Smooth muscle cell of the brain vasculature (primary cell): ENCODE data around the gene CASZ1.

ENCODE experiments used
- DNase-seq: peaks from one replicate; pipeline ENCODE4 v3.0.0-alpha.2; 2012; ENCODE audit warnings: low read depth, low spot score

The CASZ1 gene

DNA sequence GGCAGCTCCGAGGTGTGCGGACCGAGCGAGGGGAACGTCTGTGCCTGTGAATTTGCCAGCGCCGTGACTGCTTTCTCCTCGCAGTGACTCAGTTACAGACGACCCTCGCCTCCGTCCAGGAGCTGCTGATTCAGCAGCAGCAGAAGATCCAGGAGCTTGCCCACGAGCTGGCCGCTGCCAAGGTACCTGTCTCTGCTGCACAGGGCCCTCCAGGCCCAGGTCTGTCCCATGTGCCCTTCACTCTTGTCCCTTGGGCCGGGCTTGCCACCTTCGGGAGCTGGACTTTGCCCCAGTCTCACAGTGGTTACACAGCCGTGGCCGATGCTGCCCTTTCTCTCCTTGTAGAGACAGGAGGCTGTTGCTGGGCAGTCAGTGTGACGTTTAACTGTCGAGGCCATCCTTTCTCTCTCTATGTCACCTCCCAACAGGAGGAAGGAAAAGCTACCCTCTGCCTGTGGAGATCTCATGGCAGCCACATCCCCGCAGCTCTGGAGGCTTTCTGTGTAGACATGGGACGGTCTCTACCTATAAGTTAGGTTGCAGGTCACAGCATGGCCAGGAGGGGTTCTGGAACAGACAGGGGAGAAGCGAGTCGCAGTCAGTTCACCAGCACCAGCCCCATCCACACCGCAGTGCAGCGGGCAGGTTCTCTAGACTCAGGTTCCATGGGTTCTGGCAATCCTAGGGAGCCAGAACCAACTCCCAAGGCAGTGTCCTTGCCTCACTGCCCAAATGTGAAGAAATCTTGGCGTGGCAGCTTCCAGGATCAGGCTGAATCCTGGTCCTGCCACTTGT lies 172.0 kb downstream of the CASZ1 start:
- DNase-seq, result no peak

DNA sequence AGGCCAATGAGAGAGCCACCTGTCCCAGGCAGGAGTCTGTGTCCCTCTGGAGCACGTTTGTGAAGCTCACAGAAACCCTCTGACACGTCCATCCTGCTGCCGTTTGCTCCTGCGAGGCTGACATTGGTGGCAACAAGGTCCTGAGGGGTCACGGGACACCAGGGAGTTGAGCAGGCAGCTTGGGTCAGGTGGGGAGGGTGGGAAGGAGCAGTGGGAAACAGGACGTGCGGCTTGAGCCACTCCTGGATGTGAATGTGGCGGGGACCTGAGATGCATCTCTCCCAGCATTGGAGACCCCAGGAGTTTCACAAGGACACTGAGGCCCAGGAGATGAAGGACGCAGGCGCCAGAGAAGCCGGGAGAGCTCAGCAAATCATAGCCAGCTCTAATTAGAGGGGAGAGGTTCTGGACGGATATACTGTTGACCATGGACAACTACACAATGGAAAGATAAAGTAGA lies 172.7 kb downstream of the CASZ1 start:
- DNase-seq, result no peak

DNA sequence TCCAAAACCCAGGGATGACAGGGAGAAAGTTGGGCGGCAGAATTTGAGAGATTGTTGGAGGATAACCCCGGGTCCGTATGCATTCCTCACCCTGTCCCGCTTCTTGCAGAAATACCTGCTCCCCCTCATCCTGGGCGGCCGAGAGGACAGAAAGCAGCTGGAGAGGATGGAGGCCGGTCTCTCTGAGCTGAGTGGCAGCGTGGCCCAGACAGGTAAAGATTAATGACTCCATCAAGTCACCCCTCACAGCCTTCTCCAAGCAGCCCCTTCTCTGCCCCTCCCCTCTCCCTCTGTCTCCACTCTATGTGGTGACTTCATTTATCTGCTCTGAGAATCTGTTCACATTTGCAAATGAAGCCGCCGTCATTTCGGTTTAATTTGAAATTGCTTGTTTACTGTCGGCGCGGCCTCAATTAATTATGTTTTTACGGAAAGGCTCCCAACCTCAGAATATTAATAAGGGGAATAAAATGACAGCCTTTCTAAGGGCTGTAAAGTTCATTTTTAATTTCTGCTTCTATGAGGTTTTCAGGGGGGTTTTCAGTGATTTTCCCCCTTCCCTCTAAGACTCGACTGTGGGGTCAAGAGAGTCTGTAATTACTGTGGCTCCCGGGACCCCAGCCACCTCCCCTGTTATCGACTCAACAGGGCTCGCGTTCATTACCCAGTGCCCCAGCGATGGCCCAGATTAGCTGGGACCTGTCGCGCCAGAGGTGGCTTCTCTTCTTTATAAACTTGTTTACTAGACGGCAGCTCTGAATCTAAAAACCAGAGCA lies 173.3 kb downstream of the CASZ1 start:
- no peak for DNase-seq

DNA sequence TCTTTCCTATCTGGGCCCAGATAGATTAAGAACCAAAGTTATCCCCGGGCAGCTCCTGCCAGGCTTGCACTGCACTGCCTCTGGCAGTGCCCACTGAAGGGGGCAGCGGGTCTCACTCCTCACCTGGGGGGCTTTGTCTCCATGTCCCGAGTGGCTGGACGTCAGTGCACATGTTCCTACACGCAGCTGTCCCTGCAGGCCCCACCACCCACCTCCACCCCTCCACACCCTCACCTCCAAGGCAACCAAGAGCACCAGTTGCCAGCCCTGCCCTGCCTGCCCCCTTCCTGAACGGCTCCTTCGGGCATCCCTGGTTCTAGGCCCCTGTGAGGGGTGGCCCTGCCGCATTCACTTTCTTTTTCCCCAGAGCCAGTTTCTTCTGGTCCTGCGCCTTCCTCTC lies 174.5 kb downstream of the CASZ1 start:
- DNase-seq, result no peak

DNA sequence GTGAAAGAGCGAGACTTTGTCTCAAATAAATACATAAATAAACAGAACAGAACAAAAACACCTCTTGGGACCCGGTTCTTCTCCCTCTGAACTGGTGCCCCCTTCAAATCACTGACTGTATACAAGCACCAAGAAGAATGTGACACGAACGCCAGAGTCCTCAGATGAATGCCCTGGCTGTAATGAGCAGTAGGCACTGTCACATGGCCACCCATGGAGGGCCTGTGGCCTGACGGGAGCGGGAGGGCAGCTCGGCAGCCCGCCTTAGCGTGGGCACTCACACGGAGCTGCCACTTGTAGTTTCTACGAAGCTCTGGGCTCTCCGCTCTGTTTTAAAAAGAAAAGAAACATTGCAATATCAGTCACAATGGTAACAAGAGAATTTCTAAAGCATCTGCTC lies 175.7 kb downstream of the CASZ1 start:
- DNase-seq, result no peak

DNA sequence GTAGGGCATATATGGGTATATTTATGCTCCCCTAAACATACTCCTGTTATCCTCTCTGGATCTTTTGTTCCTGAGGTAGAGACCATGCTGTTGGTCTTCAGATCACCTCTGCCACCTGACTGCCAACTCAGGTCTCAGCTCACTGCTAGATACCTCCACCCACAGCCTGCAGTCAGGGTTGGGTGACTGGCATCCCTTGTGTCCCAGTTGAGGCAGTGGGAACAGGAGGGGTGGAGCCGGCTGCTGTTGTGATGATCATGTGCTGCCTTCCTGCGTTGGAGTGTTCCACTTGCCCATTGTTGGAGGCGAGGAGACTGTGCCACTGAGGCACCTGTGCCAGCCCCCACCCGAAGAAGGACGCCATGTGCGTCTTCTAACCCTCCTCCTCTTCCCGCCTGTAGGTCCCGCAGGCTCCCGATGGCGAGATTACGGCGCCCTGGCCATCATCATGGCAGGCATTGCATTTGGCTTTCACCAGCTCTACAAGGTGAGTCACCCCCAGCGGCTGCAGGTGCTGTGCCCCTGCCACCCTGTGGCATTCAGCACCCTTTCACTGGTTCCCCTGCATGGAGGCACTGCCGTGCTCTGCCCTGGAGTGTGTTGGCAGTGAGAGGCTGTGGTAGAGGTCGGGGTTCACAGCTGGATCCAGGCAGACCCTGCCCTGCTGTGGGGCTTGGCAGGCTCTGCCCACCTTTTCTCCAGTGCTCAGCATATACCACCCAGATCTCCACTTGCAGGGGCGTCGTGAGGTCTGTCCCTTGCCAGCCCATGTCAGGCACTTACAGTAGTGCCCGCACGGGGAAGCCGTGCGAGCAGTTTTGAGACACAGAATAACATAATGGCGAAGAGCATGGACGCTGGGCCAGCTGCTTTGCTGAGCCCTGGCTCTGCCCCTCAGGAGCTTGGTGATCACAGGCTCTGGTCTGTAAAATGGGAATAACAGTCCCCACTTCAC lies 178.2 kb downstream of the CASZ1 start:
- no peak for DNase-seq

DNA sequence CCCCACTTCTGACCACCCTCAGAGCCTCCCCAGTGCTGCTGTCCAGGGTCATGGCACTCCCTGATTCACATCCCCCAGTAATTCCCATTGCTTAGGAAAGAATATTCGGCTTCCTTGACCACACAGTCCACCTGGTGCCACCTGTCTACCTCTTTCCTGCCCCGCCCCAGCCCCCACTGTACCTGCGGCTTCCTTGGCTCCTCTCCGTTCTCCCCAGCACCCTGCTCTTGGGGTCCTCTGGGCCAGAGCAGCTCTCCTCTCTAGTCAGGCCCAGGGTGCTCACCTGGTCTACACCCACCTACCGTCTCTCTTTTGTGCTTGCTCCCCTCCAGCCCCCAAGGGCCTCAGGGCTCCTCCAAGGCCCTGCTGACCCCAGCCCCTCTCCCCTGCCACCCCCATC lies 179.1 kb downstream of the CASZ1 start:
- DNase-seq, result no peak

DNA sequence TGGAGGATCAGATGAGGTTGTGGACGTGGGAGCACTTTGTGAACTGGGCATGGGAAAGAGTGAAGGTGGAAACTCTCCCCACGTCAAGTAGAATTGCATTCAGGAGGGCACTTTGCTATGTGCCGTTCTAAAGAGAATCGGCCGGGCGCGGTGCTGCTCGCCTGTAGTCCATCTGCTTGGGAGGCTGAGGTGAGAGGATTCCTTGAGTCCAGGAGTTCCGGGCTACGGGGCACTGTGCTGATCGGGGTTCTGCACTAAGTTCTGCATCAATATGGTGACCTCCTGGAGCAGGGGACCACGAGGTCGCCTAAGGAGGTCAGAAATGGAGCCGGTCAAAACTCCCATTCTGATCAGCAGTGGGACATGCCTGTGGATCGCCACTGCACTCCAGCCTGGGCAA lies 179.8 kb downstream of the CASZ1 start:
- DNase-seq, result no peak

DNA sequence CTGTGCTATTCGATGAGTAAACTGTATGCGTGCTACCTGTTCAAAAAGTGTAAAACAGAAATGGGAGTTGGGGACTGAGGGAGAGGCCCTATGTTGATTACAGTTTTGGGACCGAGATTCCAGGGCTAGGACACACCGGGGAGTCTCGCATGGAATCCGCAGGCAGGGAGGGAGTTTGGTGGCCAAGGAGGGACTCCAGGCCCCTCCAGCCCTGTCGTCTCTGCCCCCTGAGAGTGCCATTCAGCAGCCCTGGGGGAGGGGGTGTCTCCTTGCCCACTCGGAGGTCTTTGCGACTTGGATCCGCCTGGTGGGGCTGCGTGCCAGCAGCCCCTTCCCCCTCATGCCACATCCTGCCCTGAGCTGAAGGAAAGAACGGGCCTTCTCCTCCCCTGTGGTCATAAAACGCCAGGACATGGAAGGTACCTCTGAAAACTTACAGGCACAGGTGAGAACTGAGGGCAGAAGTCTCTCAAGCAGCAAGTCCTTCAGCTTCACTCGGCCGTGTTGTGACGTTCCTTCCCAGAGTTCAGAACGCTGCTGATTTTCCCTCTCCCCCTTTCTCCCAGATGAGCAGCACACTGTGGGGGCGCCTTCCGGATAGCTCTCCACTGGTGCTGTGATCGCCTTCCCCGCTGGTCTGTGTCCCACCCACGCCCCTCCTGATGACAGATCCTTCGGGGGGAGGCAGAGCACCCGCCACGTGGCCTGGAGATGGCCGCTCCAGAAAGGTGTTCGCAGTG lies 180.3 kb downstream of the CASZ1 start:
- no peak for DNase-seq

DNA sequence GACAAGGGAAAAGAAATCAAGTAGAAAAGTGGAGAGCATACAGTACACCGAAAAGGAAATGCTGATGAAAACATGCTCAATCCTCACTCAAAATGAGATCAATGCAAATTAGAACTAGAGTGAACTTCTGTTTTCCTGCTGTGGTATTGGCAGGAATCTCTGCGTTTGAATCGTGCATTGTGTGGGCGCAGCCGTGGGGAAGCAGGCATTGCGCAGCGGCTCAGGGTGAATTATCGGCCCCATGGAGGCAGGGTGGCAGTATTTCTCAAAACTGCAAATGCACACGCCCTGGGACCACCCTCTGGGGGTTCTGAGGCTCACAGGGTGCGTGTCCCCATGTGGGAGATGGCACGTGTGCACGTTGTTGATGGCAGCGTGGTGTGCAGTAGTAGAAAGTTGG lies 181.1 kb downstream of the CASZ1 start:
- DNase-seq, result no peak

DNA sequence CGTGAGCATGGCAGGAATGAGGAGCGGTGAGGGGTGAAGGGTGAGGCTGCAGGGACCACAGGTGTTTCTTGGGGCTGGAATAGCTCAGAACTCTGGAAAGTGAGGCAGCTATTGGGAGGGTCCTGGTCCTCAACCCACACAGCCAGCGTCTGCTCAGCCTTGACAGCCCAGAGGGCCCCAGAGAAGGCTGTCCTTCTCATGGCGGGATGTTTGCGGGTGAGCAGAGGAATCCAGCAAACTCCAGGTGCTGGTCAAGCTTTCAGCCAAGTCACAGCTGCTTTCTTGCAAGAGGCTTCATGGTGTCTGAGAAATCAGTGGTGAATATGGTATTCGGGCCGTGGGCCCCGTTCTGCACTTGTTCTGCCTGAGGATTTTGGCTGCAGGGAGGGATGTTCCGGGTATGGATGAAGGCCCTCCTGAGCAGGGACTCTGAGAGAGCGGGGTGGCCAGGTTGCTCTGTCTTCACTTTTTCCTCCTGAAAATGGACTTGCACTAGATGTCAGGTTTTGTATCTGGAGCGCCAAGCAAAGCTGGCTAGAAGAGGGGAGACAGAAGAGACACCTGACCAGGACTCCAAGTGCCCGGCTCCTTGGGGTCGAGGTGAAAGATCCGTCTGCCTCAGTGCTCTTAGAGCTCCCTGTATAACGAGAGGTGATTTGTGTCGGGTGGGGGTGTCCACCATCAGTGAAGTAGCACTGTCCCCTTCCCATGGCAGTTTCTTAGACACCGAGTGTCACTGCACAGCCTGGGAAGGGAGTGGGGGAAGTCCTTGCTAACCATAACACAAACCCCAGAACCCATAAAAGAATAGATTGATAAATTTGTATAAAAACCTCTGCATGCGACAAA lies 181.8 kb downstream of the CASZ1 start:
- DNase-seq, result no peak

DNA sequence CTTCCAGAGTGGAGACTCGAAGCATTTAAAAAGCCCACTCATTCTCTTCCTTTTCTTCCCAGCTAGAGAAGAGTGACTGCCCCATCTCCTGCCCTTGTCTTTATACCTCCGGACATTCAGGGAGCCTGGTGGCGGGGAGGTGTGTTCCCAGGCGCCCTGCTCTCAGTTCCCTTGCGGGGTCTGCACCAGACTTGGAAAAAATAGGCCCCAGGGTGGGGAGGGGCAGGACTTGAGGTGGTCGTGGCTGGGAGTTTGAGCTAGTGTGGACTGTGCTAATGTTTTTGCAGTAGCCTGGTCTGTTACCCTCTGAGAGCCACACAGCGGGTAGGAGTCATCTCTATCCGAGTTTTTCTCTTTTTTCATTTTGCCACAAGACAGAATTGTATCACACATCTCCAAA lies 182.6 kb downstream of the CASZ1 start:
- no peak for DNase-seq

DNA sequence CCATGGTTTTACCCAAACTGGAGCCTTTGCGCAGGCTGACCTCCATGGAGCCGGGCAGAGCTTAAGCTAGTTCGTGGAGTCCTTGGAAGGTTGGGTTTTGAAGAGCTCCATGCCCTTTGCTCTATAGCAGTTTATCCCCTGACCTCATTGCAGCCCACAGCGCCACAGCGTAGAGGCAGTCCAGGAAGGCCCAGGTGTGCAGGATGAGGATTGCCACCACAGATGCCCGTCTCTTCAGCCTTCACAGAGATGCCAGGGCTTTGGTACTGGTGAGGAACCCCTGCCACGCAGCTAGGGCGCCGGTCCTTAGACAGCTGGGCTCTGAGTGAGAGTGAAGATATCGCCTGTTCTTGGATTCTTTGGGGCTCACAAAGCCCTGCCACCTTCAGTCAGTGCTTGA lies 183.1 kb downstream of the CASZ1 start:
- no peak for DNase-seq

DNA sequence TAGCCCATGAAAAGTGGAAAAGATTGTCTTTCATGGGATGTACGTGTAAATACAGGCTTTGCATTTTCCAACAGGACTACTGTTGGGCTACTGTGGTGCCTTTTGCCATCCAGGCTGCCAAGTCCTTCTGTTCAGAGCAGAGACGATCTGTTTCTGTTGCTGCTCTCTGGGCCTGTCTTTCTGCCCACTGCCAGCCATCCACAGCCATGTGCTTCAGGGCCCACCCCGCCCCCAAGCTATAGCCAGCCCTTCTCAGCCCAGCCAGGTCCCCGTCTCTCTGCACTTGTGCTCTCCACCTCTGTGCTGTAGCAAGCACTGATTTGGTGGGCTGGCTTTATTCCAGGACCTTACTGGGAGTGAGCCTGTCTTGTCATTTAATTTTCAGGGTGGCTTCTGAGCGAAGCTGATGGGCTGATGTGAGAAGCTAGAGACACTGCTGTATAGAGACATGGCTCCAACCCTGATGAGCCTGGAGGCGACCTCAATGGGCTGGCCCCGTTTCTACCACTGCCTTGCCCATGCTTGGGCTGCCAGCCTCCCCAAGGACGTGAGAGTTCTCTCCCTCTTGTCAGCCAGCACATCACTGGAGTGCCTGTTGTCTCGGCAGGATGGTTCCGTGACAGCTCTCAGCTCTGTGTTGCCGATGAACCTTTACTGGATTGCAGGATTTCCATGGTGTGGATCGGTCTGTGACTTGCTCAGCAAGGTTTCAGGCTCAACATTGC lies 183.8 kb downstream of the CASZ1 start:
- DNase-seq, result no peak

DNA sequence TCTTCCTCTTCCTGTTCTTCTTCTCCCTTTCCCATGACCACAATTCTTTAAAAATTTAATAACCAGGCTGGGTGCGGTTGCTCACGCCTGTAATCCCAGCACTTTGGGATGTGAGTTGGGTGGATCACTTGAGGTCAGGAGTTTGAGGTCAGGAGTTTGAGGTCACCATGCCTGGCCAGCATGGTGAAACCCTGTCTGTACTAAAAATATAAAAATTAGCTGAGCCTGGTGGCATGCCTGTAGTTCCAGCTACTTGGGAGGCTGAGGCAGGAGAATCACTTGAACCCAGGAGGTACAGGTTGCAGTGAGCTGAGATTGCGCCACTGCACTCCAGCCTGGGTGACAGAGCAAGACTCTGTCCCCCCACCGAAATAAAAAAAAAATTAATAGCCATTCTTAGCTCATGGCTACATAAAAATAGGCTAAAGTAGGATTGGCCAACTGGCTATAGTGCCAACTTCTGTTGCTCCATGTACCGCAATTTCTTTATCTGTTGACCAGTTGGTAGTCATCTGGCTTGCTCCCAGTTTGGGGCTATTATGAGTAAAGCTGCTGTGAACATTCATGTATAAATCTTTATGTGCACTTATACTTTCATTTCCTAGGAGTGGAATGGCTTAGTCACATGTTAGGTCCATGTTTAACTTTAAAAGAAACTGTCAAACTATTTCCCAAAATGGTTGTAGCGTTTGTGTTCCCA lies 185.4 kb downstream of the CASZ1 start:
- DNase-seq, result no peak

DNA sequence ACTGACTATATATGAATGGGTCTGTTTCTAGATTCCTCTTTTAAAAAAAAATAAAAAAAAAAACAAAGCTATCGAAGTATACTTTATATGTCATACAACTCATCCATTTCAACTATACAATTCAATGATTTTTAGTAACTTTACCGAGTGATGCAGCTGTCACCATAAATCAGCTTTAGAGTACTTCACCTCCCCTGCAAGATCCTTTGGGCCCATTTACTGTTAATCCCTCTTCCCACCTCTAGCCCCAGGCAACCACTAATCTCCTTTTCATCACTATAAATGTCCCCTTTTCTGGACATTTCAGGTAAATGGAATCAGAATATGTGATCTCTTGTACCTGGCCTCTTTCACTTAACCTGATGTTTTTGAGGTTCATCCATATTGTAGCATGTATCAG lies 187.8 kb downstream of the CASZ1 start:
- no peak for DNase-seq

DNA sequence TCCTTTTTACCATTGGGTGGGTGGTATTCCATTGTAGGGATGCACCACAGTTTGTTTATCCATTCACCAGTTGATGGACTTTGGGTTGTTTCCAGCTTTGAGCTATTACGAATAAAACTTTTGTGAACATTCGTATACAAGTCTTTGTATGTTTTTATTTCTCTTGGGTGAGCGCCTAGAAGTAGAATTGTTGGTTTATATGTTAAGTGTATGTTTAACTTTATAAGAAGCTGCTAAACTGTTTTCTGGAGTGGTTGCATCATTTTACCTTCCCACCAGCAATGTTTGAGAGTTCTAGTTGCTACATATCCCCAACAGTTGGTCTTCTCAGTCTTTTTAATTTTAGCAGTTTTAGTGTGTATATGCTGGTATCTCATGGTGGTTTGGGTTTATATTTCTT lies 189.2 kb downstream of the CASZ1 start:
- no peak for DNase-seq

DNA sequence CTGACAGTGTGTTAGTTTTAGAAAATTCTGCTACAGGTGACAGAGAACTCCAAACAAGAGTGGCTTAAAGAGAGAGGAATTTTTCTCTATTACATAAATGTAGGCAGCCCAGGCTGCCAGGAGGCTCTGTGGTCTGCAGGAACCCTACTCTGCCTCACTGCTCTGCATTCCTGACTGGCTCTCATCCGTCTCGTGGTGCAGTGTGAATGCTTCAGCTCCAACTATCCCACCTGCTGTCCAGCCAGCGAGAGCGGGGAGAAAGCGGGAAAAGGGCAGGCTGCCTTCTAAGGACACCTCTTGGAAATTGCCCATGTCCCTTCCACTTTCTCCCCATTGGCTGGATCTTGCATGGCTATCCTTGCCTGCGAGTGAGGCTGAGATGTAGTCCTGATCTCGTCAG lies 190.4 kb downstream of the CASZ1 start:
- DNase-seq, result no peak

DNA sequence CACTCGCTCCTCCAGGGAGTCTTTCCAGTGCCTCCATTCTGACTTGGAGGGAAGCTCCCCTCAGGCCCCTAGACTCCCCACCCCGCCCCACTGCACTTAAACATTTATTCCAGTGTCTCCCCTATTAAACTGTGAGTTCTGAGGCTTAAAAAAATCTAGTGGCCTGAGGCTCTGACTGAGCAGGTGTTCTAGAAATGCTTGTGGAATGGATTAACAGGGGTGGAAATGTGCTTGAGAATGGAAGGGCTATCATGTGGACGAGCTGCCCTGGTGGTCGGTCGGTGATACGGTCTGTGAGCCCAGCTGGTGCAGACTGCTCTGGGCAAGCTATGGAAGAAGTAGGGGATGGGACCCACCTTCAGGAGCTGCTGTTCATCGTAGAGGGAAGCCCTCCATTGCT lies 191.5 kb downstream of the CASZ1 start:
- DNase-seq, result no peak
